Adipose tissue (tissue), 3 donors: Measurements from ENCODE around the gene MAPKBP1. TPM values are rescaled to one million over a fixed set of nuclear protein-coding genes. Genes with fewer than 3 reads are reported as not detected.

Source experiments
- H3K27ac ChIP-seq: one replicate; pipeline ENCODE4 v1.5.1; 2013; ENCODE audit warnings: low read depth, low read length
- WGBS, 3 donors: extraction: QIAGEN DNeasy Blood & Tissue Kit; methylation state at CpG; one replicate each; pipeline ENCODE4 v1.1.7; 2013; 5-methylcytosine and 5-hydroxymethylcytosine counted together
- polyA plus RNA-seq, 3 donors: library from polyadenylated mRNA; stranded (reverse); fragments of 200-250 nt; gene quantifications; one replicate each; pipeline ENCODE4 v1.2.3, GENCODE V29; 2013
- donor health status: healthy with polysubstance abuse.
- donor health status: Bipolar disorder and iron deficiency.
- donor health status: healthy.

Gene MAPKBP1
- polyA plus RNA-seq, 3 donors: 4.0 to 15.1 (median 8.7) TPM

DNA sequence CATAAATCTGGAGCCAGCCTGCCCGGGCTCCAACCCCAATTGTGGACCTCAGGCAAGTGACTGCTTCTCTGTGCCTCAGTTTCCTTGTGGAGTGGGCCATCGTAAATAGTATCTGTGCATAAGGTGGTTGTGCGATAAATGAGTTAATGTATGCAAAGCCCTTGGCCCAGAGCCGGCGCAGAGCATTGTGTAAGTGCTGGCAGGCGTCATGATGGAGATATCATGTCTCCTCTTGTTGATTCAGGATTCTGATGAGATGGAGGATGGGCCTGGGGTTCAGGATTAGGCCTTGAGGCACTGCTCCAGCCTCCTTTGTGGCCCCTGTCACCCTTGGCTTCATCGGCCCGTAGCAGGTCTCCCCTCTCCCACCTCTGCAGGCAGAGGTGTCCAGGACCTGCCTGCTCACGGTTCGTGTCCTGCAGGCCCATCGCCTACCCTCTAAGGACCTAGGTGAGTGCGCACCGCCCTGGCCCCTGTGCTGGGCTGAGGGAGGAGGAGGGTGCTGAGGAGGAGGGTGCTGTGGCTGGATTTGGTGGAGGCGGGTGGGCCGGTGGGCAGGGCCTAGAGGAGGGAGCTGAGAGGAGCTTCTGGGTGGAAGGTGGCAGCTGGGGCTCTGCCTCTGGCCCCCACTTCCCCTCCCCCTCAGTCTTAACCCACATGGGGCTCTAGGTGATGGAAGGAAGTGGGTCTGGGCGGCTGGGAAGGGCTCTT lies 65.7 kb downstream of the MAPKBP1 start:
- no peak overlapping the region for H3K27ac ChIP-seq
- 90 to 92% (median 90%) methylated on average over 11 to 16 of the region's 16 CpGs for WGBS, 3 donors

DNA sequence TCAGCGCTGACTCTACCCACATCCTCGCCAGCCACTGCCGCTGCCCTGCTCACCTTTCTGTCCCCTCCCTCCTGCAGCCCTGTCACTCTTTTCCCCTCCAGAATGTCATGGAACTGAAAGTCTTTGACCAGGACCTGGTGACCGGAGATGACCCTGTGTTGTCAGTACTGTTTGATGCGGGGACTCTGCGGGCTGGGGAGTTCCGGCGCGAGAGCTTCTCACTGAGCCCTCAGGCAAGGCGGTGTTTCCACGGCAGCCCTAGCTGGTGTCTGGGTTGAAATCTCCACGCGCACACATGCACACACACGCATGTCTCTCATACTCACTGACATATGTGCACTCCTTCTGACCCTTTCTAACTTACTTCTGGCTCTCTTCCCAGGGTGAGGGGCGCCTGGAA lies 66.4 kb downstream of the MAPKBP1 start:
- WGBS, 3 donors: 92 to 94% (median 93%) methylated on average over 15 of the region's 15 CpGs
- H3K27ac ChIP-seq: no peak overlapping the region

DNA sequence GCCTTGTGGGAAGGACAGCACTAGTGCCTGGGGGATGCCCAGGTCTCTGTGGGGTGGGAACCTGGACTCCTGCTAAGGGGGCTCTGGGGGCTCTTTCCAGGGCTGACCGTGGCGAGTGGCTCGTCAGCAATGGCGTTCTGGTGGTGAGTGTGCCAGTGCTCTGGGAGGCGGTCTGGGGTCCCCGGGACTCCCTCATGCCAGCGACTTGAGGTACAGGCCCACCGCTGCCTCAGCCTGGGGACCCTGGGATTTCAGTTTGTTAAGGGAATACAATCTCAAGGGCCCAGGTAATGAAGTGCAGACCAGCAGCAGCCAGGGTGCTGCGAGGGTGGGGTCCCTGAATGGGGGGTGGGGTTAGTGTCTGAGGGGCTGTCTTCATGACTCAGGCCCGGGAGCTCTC lies 66.8 kb downstream of the MAPKBP1 start:
- no peak overlapping the region for H3K27ac ChIP-seq
- WGBS, 3 donors: 93 to 96% (median 94%) methylated on average over 10 of the region's 10 CpGs

DNA sequence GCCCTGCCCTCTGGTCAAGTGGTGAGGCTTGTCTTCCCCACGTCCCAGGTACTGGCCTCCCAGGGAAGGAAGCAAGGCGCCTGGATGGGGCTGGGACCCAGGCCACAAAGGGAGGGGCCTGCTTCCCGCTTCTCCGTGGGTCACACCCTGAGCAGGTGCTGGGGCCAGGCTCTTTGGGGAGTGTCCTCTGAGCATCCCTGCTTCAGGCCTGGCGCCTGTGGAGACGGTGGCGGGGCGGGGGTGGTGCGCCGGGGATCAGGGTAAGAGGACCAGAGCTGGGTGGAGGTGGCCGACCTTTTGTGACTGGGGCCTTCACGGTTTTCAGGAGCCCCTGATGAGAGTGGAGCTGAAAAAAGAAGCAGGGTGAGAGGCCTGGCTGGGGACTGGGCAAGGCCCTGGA lies 67.9 kb downstream of the MAPKBP1 start:
- H3K27ac ChIP-seq: no peak overlapping the region
- 73 to 81% (median 78%) methylated on average over 11 to 12 of the region's 12 CpGs for WGBS, 3 donors

DNA sequence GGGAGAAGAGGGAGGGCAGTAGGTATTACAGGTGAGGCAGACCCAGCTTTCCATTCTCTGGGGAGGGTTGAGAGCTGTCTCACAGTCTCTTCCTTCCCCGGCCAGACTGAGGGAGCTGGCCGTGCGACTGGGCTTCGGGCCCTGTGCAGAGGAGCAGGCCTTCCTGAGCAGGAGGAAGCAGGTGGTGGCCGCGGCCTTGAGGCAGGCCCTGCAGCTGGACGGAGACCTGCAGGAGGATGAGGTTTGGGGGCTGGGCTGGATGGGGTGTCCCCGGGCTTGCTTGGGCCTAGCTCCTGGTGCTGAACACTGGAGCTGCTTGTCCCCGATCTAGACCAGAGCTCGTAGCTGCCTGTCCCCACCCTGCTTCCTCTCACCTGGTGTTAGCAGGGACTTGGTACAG lies 69.3 kb downstream of the MAPKBP1 start:
- 80 to 82% (median 81%) methylated on average over 9 to 10 of the region's 10 CpGs for WGBS, 3 donors
- H3K27ac ChIP-seq: no peak overlapping the region

DNA sequence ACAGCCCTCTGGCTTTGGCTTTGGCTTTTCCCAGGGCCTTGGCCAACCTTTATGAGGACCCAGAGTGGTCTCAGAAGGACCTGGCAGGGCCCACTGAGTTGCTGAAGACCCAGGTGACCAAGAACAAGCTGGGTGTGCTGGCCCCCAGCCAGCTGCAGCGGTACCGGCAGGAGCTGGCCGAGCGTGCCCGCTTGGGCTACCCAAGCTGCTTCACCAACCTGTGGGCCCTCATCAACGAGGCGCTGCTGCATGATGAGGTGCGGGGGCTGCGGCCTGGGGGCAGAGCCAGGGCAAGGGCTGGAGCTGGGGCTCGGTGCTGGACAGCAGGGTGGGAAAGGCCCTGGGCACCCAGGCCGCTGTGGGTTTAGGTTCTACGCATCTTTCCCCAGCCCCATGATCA lies 70.5 kb downstream of the MAPKBP1 start:
- no peak overlapping the region for H3K27ac ChIP-seq
- 85 to 91% (median 86%) methylated on average over 12 of the region's 12 CpGs for WGBS, 3 donors

DNA sequence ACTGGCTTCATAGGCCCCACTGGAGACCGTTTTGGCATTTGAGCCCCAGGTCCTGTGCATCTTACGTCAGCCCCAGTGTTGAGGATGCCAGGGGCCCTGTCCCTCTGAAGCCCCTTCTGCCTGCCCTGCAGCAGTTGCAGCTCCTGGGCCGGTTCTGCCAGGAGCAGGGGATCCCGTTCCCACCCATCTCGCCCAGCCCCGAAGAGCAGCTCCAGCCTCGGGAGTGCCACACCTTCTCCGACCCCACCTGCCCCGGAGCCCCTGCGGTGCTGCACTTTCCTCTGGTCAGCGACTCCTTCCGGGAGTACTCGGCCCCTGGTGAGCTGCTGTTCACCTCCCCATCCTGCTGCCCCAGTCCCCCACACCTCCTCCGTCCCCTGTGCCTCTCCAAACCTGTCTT lies 72.9 kb downstream of the MAPKBP1 start:
- no peak overlapping the region for H3K27ac ChIP-seq
- WGBS, 3 donors: 86 to 96% (median 95%) methylated on average over 13 to 14 of the region's 14 CpGs

DNA sequence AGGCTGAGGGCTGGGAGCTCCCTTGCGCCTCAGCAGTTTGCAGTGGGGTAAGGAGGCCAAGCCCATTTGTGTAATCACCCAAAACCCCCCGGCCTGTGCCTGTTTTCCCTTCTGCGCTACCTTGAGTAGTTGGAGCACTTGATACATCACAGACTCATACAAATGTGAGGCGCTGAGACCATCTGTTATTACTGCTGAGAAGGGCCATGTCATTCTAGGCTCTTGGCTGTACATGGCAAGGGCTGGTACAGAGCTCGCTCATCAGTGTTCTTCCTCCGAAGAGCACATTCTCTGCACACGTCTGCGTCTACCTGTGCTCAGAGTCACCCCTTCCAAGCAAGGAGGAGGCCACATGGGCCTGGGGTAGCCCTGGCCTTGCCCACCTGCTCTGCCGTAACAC lies 73.7 kb downstream of the MAPKBP1 start:
- H3K27ac ChIP-seq: no peak overlapping the region
- WGBS, 3 donors: 95 to 96% (median 96%) methylated on average over 9 of the region's 9 CpGs

DNA sequence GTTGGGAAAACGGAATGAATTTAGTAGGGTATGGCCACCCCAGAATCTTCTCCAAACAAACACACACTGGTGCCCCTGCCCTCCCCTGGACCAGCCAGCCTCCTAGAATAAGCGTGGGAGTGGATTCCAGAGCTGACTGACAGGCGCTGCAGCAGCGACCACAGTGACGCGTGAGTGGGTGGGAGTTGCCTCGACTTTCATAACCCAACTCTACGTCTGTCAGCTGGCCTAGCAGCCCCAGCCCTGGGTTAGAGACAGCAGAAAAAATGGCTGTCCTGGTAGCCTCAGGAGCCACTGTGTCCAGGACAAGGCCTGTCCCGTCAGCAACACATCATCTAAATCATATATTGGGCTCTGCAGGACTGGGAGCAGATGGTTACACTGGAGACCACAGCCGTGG lies 74.3 kb downstream of the MAPKBP1 start:
- WGBS, 3 donors: 80 to 84% (median 81%) methylated on average over 10 of the region's 10 CpGs
- H3K27ac ChIP-seq: no peak overlapping the region

DNA sequence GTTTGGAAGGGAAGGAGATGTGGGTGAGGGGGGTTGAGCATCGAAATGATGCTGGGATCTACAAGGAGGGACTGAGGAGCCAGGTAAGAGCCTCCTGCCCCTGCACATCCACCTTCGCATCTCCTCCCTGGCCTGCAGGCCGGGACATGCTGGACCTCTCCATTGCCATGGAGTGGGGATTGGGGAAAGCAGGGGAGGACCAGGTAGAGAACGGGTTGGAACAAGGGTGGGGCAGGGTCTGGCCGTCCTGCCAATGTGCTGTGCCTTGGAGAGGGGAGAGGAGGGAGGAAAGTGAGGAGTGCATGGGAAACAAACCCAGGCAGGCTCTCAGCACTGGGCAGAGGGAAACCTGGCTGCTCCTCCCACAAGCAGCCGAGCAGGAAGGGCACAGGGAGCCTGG lies 74.9 kb downstream of the MAPKBP1 start:
- WGBS, 3 donors: 77 to 84% (median 83%) methylated on average over 5 to 6 of the region's 6 CpGs
- no peak overlapping the region for H3K27ac ChIP-seq

DNA sequence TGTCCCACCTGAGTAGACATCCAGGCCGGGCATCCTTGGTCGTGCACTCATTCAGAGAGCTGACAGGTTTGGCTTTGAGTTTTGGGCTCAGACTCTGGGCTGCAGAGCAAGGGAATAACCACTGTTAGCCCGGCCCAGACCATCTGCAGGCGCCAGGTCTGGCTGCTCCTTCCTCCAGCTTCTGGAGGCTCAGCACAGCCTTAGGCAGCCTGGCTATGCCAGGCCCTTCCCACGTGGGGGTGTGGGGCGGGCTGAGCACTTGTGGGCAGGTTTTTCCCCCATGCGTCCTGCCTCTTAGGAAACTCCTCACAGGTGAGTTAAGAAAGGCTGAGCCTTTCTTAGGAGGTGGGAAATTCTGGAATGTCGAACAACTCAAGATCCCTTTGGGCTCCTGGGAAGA lies 75.6 kb downstream of the MAPKBP1 start:
- no peak overlapping the region for H3K27ac ChIP-seq
- WGBS, 3 donors: 38 to 74% (median 70%) methylated on average over 8 of the region's 8 CpGs

DNA sequence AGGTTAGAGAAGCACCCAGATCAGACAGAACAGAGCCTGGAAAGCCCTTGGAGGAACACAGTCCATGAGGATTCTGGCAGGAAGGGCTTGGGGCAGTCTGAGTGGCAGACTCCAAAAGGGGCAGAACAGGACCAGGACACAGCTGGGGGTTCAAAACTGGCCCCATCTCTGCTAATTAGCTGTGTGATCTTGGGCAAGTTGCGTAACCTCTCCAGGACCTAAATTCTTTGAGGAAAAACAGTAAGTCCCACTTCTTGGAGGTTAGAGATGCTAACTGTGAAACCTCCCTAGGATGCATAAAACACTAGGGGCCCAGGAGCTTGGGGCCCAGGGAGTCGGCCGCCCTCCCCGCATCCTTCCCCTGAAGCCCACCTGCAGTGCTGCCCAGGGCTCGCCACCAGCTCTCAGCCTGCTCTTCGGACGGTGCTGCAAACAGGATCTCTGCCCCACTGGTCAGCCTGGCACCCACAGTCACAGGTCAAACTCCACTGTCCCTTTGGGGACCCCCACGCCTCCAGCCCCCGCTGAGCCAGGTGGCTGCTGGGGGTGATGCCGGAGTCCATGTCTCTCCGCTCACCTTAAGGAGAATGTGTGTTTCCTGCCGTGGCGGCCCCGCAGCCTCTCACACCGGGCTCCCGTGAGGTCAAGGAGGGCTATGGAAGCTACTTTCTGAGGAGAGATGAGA lies 76.3 kb downstream of the MAPKBP1 start:
- H3K27ac ChIP-seq: no peak overlapping the region
- 66 to 73% (median 72%) methylated on average over 16 of the region's 16 CpGs for WGBS, 3 donors

DNA sequence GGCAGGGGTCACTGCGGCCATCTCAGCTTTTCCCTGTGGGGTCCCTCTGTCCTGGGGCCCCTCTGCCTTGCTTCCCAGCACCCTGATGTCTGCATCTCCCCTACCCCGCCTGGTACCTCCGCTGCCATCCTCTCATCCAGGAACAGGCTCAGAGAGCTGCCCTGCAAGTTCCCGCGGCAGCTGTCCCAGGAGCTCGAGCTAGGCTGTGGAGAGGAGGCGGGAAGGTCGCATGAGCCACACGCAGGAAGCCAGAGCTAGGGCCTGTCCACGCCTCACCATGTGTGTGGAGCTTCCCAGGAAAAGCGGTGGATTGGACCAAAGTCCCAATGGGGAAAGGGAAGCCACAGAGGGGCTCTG lies 76.9 kb downstream of the MAPKBP1 start:
- no peak overlapping the region for H3K27ac ChIP-seq
- WGBS, 3 donors: 33 to 50% (median 42%) methylated on average over 11 of the region's 11 CpGs

DNA sequence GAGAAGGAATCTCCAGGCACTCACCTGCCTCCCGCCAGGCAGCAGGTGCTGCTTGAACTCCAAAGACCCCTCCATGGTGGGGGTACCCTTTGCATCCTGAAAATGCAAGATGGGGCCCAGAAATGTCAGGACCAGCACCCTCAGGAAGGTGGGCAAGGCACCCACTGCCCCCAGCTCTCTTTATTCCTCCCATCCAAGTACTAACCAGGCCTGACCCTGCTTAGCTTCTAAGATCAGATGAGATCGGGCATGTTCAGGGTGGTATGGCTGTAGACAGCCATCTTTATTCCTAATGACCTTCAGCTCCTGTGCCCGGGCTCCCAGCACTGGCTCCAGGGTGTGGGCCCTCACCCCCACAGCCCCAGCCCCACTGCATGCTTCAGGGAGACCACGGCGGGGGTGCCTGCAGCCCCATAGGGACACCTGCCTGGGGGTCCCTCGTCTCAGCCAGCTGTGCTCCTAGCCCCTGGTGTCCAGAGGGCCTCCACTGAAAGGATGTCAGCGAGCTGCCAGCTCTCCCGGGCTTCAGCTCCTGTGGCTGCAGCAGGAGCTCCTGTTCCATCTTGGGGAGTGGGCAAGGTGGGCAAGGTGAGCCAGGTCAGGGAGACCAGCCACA lies 77.6 kb downstream of the MAPKBP1 start:
- whole genome bisulfite sequencing, 3 donors: 82 to 83% (median 82%) methylated on average over 8 of the region's 8 CpGs
- no peak overlapping the region for H3K27ac ChIP-seq

DNA sequence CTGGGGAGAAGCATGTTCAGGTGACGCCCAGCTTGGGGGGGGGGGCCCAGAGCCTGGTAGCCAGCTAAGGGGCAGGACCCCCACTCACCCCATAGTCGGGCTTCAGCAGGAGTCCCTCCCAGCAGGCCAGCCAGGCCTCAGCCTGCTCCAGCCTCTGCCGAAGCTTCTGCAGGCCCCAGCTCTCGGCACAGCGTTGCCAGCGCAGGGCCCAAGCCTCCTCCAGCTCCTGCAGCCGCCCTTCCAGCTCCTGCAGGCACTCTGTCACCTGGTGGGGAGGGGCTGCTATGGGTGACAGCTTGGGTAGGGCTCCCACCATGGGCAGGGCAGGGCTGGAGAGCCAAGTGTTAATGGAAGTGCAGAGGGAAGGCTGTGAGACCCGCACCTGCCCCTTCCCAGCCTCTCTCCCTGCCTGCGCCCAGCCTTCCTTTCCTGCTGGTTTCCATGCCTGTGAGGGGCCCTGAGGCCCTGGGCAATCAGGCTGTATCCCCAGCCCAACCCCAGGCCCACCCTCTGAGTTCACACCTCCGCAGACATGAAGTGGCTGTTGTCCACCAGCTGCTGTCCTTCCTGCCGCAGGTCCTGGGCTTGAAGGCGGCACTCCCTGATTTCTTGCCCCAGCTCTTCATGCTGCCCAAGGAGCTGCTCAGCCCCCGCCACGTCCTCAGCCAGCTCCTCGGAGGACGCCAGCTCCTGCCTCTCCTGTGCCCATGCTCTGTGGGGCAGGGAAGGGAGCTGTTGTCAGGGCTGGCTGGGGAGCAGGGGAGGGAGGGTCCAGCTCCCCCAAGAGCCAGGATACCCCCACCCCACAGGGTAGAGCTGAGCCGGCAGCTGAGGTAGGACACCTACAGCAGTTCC lies 78.7 kb downstream of the MAPKBP1 start:
- no peak overlapping the region for H3K27ac ChIP-seq
- WGBS, 3 donors: 75 to 80% (median 78%) methylated on average over 16 to 17 of the region's 17 CpGs

DNA sequence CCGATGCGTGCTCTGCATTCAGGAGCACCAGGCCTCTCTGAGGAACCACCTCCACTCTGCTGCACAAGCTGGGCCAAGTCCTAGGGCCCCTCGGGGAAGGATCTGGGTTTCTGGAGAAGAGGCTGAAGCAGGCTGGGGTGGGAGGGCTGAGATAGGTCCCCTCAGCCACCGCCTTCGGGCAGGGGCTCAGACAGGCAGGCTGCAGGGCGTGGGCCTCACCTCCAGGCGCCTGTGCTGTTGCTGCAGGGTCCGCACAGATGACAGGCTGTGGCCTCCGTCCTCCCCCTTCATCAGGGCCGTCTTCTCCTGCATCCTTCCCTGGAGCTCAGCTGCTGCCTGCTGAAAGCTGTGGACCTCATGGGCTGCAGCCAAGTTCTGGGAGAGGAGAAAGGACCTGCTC lies 79.5 kb downstream of the MAPKBP1 start:
- 85 to 88% (median 86%) methylated on average over 10 of the region's 10 CpGs for WGBS, 3 donors
- H3K27ac ChIP-seq: no peak overlapping the region

DNA sequence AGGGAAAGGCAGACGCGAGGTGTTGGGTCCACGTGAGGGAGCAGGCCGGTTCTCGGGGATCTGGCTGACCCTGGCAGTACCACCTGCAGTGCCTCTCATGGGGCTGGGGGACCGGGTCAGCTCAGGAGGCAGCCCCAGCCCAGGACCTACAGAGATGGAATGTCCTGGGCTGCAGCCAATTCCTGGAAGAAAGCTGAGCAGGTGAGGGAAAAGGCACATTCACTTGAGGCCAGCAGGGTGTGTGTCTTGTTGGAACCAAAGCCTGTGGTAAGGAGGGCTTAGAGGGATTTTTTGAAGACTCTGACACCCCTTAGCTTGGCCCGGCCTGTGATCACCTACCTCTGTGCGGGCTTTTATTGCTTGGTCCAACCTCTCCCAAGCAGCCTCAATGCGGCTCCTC lies 80.2 kb downstream of the MAPKBP1 start:
- WGBS, 3 donors: 73 to 94% (median 89%) methylated on average over 9 of the region's 9 CpGs
- no peak overlapping the region for H3K27ac ChIP-seq

DNA sequence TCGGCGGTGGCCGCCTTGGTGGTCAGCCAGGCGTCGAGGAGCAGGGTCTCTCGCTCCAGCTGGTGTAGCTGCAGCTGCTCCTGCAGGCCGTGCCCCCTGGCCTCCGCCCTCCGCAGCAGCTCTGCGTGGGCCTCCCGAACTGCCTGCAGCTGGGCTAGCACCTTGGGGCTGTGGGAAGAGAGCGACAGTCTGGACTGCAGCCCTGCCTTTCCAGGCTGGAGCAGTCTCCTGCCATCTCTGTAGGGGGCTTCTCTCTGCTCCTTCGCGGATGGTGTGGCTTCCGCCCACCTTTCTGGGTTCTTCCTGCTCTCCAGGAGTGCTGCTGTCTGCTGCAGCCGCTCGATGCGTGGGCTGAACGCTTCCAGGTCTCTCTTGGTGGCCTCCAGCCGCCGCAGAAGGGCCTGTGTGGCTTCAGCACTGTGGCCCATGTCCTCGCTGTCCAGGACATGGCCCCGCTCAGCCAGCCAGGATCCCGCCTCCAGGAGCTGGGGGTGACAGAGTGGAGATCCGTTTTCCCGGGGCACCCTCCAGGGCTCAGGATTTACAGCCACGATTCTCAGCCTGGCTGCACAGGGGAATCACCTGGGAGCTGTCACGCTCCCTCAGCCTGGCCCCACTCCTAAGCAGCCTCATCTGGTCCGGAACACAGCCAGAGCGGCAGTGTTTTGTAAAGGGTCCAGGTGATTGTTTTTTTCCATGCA lies 81.1 kb downstream of the MAPKBP1 start:
- no peak overlapping the region for H3K27ac ChIP-seq
- 79 to 83% (median 82%) methylated on average over 28 to 30 of the region's 30 CpGs for WGBS, 3 donors
